Stomach (tissue), 4 donors: ENCODE results near the gene TMEM170A.

Experiments
- CTCF ChIP-seq, 7 experiments: fragments of 450-650 bp in 4 of 7; fragments of 200-600 bp in 3 of 7; sonication (generic) in 3 of 7; IDR thresholded peaks; one replicate each; pipeline ENCODE4 v1.5.1; 2016 to 2019; ENCODE audit warnings: antibody characterized with exemption in 7 of 7, control low read depth in 2 of 7, mild to moderate bottlenecking in 1 of 7
- POLR2A ChIP-seq, 4 donors: fragments of 450-650 bp; IDR thresholded peaks; one replicate each; pipeline ENCODE4 v1.6.1; 2016; ENCODE audit warnings: antibody characterized with exemption in 4 of 4, control low read depth in 2 of 4, mild to moderate bottlenecking in 1 of 4, moderate library complexity in 1 of 4

- no peak for TF ChIP-seq POLR2A (IDR thresholded peaks at IDR 0.05)
- no peak for TF ChIP-seq CTCF (IDR thresholded peaks at IDR 0.05)
Observed at GRCh38 chr16:75501359-75501758, 36.9 kb upstream of the TMEM170A start.
